HEK293 (cell line): Measurements from ENCODE around the gene KANSL1.
A peak's percentile ranks its signal among the peaks of the same experiment; 100 is the strongest.

Experiments
- CTCF ChIA-PET: fragments of 350-600 bp; formaldehyde crosslinking; extraction: SDS; loops from one replicate; lab custom pipeline; 2021; ENCODE audit warnings: antibody characterized with exemption; lab: Yijun Ruan, JAX
- POLR2A ChIA-PET: fragments of 300-600 bp; formaldehyde crosslinking; extraction: SDS; loops from one replicate; lab custom pipeline; 2020; ENCODE audit warnings: antibody characterized with exemption, inconsistent platforms; lab: Yijun Ruan, JAX
- H3K27ac ChIP-seq: fragments of 200-500 bp; sonication (Bioruptor generic); 2 replicates; pipeline ENCODE4 v1.5.1; 2014; ENCODE audit warnings: low read depth, low read length, control low read depth, inconsistent platforms; ENCODE audit errors: extremely low read depth
- H3K36me3 ChIP-seq, 2 experiments: fragments of 200-500 bp in 1 of 2; sonication (Bioruptor generic) in 1 of 2; 1 replicate in 1 of 2; 2 replicates in 1 of 2; pipeline ENCODE4 v1.5.1; 2014 to 2017; ENCODE audit warnings: inconsistent platforms in 2 of 2, low read length in 2 of 2; ENCODE audit not compliant: control insufficient read depth in 2 of 2, insufficient read depth in 1 of 2
- H3K4me1 ChIP-seq: fragments of 200-500 bp; sonication (Bioruptor generic); 2 replicates; pipeline ENCODE4 v1.5.1; 2014; ENCODE audit warnings: mild to moderate bottlenecking, low read length, inconsistent platforms; ENCODE audit not compliant: control insufficient read depth, insufficient read depth
- H3K4me3 ChIP-seq: 2 replicates; pipeline ENCODE4 v1.5.1; 2011; ENCODE audit warnings: low read depth, mild to moderate bottlenecking, control low read depth, low read length, moderate library complexity
- H3K9me3 ChIP-seq: fragments of 200-500 bp; sonication (Bioruptor generic); 2 replicates; pipeline ENCODE4 v1.5.1; 2014; ENCODE audit warnings: low read depth, low read length, inconsistent platforms; ENCODE audit not compliant: control insufficient read depth, insufficient read depth
- GFI1B ChIP-seq: fragments of 450-650 bp; formaldehyde crosslinking; IDR thresholded peaks from 2 replicates; pipeline ENCODE4 v1.5.1; 2016; ENCODE audit warnings: missing biosample characterization, missing genetic modification characterization
- HIC1 ChIP-seq: fragments of 450-650 bp; formaldehyde crosslinking; IDR thresholded peaks from 2 replicates; pipeline ENCODE4 v1.5.1; 2016; ENCODE audit warnings: missing biosample characterization, missing genetic modification characterization
- KLF10 ChIP-seq: fragments of 450-650 bp; IDR thresholded peaks from 2 replicates; pipeline ENCODE4 v1.5.1; 2018; ENCODE audit warnings: missing biosample characterization, mild to moderate bottlenecking, missing genetic modification characterization
- KLF8 ChIP-seq: fragments of 450-650 bp; formaldehyde crosslinking; IDR thresholded peaks from 2 replicates; pipeline ENCODE4 v1.5.1; 2016; ENCODE audit warnings: missing biosample characterization, missing genetic modification characterization
- MZF1 ChIP-seq: fragments of 450-650 bp; formaldehyde crosslinking; IDR thresholded peaks from 2 replicates; pipeline ENCODE4 v1.5.1; 2017; ENCODE audit warnings: missing biosample characterization, missing genetic modification characterization, borderline replicate concordance
- OSR2 ChIP-seq: fragments of 450-650 bp; formaldehyde crosslinking; IDR thresholded peaks from 2 replicates; pipeline ENCODE4 v1.5.1; 2016; ENCODE audit warnings: missing biosample characterization, missing genetic modification characterization
- PBX3 ChIP-seq: sonication (generic); formaldehyde crosslinking; IDR thresholded peaks from 2 replicates; pipeline ENCODE4 v1.8.1; 2022; ENCODE audit warnings: mild to moderate bottlenecking, moderate library complexity, missing genetic modification reagents
- WT1 ChIP-seq: fragments of 450-650 bp; formaldehyde crosslinking; IDR thresholded peaks from 2 replicates; pipeline ENCODE4 v1.5.1; 2016; ENCODE audit warnings: missing biosample characterization, missing genetic modification characterization
- YY1 ChIP-seq: fragments of 450-650 bp; formaldehyde crosslinking; IDR thresholded peaks from 2 replicates; pipeline ENCODE4 v1.5.1; 2018; ENCODE audit warnings: missing biosample characterization, missing genetic modification characterization
- ZBTB21 ChIP-seq: fragments of 450-650 bp; formaldehyde crosslinking; IDR thresholded peaks from 2 replicates; pipeline ENCODE4 v1.5.1; 2017; ENCODE audit warnings: missing biosample characterization, missing genetic modification characterization
- ZFP3 ChIP-seq: fragments of 450-650 bp; formaldehyde crosslinking; IDR thresholded peaks from 2 replicates; pipeline ENCODE4 v1.5.1; 2016; ENCODE audit warnings: low read depth, missing biosample characterization, missing genetic modification characterization
- ZNF10 ChIP-seq: fragments of 450-650 bp; formaldehyde crosslinking; IDR thresholded peaks from 2 replicates; pipeline ENCODE4 v1.5.1; 2017; ENCODE audit warnings: missing biosample characterization, missing genetic modification characterization
- ZNF174 ChIP-seq: fragments of 450-650 bp; formaldehyde crosslinking; IDR thresholded peaks from 2 replicates; pipeline ENCODE4 v1.5.0; 2017; ENCODE audit warnings: missing biosample characterization, mild to moderate bottlenecking, missing genetic modification characterization
- ZNF211 ChIP-seq: fragments of 450-650 bp; formaldehyde crosslinking; IDR thresholded peaks from 2 replicates; pipeline ENCODE4 v1.5.1; 2016; ENCODE audit warnings: low read depth, missing biosample characterization, missing genetic modification characterization
- ZNF239 ChIP-seq: fragments of 450-650 bp; formaldehyde crosslinking; IDR thresholded peaks from 2 replicates; pipeline ENCODE4 v1.5.1; 2016; ENCODE audit warnings: missing biosample characterization, missing genetic modification characterization
- ZNF248 ChIP-seq: fragments of 450-650 bp; formaldehyde crosslinking; IDR thresholded peaks from 2 replicates; pipeline ENCODE4 v1.5.1; 2017; ENCODE audit warnings: missing biosample characterization, missing genetic modification characterization
- ZNF280D ChIP-seq: fragments of 450-650 bp; formaldehyde crosslinking; IDR thresholded peaks from 2 replicates; pipeline ENCODE4 v1.5.1; 2016; ENCODE audit warnings: missing biosample characterization, missing genetic modification characterization
- ZNF501 ChIP-seq: fragments of 450-650 bp; formaldehyde crosslinking; IDR thresholded peaks from 2 replicates; pipeline ENCODE4 v1.5.1; 2016; ENCODE audit warnings: missing biosample characterization, missing genetic modification characterization
- ZNF561 ChIP-seq: fragments of 450-650 bp; IDR thresholded peaks from 2 replicates; pipeline ENCODE4 v1.5.1; 2018; ENCODE audit warnings: missing biosample characterization, missing genetic modification characterization, borderline replicate concordance
- ZNF585B ChIP-seq: fragments of 450-650 bp; formaldehyde crosslinking; IDR thresholded peaks from 2 replicates; pipeline ENCODE4 v1.5.1; 2016; ENCODE audit warnings: missing biosample characterization, missing genetic modification characterization
- ZNF639 ChIP-seq: fragments of 450-650 bp; formaldehyde crosslinking; IDR thresholded peaks from 2 replicates; pipeline ENCODE4 v1.5.1; 2016; ENCODE audit warnings: missing biosample characterization, missing genetic modification characterization
- ZNF707 ChIP-seq: fragments of 450-650 bp; formaldehyde crosslinking; IDR thresholded peaks from 2 replicates; pipeline ENCODE4 v1.5.1; 2016; ENCODE audit warnings: missing biosample characterization, missing genetic modification characterization
- ZNF76 ChIP-seq: fragments of 450-650 bp; formaldehyde crosslinking; IDR thresholded peaks from 2 replicates; pipeline ENCODE4; 2016; ENCODE audit warnings: low read depth, missing biosample characterization, missing genetic modification characterization, borderline replicate concordance
- ZNF791 ChIP-seq: fragments of 450-650 bp; formaldehyde crosslinking; IDR thresholded peaks from 2 replicates; pipeline ENCODE4 v1.5.1; 2016; ENCODE audit warnings: missing biosample characterization, missing genetic modification characterization
- ZSCAN4 ChIP-seq: fragments of 450-650 bp; formaldehyde crosslinking; IDR thresholded peaks from 2 replicates; pipeline ENCODE4 v1.5.1; 2017; ENCODE audit warnings: missing biosample characterization, missing genetic modification characterization
- TF ChIP-seq, protein P1 (sequence below): fragments of 450-650 bp; formaldehyde crosslinking; IDR thresholded peaks from 2 replicates; pipeline ENCODE4 v1.5.1; 2016; ENCODE audit warnings: missing biosample characterization, missing genetic modification characterization
- TF ChIP-seq, protein P2 (sequence below): fragments of 450-650 bp; formaldehyde crosslinking; IDR thresholded peaks from 2 replicates; pipeline ENCODE4 v1.5.1; 2016; ENCODE audit warnings: missing biosample characterization, missing genetic modification characterization
- TF ChIP-seq, protein P3 (sequence below): fragments of 450-650 bp; formaldehyde crosslinking; IDR thresholded peaks from 2 replicates; pipeline ENCODE4; 2016; ENCODE audit warnings: missing biosample characterization, missing genetic modification characterization

Gene KANSL1

GRCh38 chr17:46198233-46198632 is 5.0 kb upstream of the KANSL1 start:
- Histone ChIP-seq H3K4me1 (peaks cover 14% of the 10 kb centered on the region), H3K9me3 (no peaks in the 10 kb centered on the region), H3K27ac (no peak overlapping the region), H3K4me3 (no peak overlapping the region), H3K36me3 (peaks cover 12 to 19% of the 10 kb centered on the region in 2 experiments; a peak in 2 of 3 replicates)
- POLR2A ChIA-PET = no interaction called here
- CTCF ChIA-PET = interaction anchor here (0.6 to 8.0 kb wide), 8 partner anchors 13 to 249 kb away, joined by 3 to 96 read pairs (median 3); no protein-coding TSS in a partner anchor
- TF ChIP-seq ZNF174 = no peak
- no peak for TF ChIP-seq WT1 (tag by site-specific recombination)
- TF ChIP-seq ZFP3 (tag by site-specific recombination) = no peak
- no peak for TF ChIP-seq ZNF791
- no peak for TF ChIP-seq ZSCAN4 (tag by site-specific recombination)
- no peak for TF ChIP-seq ZNF501 (tag by site-specific recombination)
- TF ChIP-seq, protein P1, sequence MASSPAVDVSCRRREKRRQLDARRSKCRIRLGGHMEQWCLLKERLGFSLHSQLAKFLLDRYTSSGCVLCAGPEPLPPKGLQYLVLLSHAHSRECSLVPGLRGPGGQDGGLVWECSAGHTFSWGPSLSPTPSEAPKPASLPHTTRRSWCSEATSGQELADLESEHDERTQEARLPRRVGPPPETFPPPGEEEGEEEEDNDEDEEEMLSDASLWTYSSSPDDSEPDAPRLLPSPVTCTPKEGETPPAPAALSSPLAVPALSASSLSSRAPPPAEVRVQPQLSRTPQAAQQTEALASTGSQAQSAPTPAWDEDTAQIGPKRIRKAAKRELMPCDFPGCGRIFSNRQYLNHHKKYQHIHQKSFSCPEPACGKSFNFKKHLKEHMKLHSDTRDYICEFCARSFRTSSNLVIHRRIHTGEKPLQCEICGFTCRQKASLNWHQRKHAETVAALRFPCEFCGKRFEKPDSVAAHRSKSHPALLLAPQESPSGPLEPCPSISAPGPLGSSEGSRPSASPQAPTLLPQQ = no peak
- TF ChIP-seq GFI1B (tag by site-specific recombination) = no peak
- TF ChIP-seq PBX3 (CRISPR knock-in tag) = no peak
- no peak for TF ChIP-seq ZNF239 (tag by site-specific recombination)
- TF ChIP-seq MZF1 (tag by site-specific recombination) = no peak
- TF ChIP-seq ZNF585B (tag by site-specific recombination) = no peak
- no peak for TF ChIP-seq OSR2 (tag by site-specific recombination)
- TF ChIP-seq ZNF211 = no peak
- TF ChIP-seq KLF8 (tag by site-specific recombination) = peak; percentile 66; the same call in 1 of the 2 replicates
- no peak for TF ChIP-seq ZNF561
- no peak for TF ChIP-seq ZBTB21 (tag by site-specific recombination)
- TF ChIP-seq YY1 (tag by site-specific recombination) = no peak
- no peak for TF ChIP-seq ZNF10 (tag by site-specific recombination)
- no peak for TF ChIP-seq ZNF707 (tag by site-specific recombination)
- no peak for TF ChIP-seq ZNF76 (tag by site-specific recombination)
- TF ChIP-seq KLF10 (tag by site-specific recombination) = no peak
- TF ChIP-seq, protein P2, sequence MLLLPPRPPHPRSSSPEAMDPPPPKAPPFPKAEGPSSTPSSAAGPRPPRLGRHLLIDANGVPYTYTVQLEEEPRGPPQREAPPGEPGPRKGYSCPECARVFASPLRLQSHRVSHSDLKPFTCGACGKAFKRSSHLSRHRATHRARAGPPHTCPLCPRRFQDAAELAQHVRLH (tag by site-specific recombination) = no peak
- TF ChIP-seq ZNF639 (tag by site-specific recombination) = peak; percentile 70
- no peak for TF ChIP-seq HIC1 (tag by site-specific recombination)
- peak; percentile 57 for TF ChIP-seq ZNF280D (tag by site-specific recombination)
- TF ChIP-seq, protein P3, sequence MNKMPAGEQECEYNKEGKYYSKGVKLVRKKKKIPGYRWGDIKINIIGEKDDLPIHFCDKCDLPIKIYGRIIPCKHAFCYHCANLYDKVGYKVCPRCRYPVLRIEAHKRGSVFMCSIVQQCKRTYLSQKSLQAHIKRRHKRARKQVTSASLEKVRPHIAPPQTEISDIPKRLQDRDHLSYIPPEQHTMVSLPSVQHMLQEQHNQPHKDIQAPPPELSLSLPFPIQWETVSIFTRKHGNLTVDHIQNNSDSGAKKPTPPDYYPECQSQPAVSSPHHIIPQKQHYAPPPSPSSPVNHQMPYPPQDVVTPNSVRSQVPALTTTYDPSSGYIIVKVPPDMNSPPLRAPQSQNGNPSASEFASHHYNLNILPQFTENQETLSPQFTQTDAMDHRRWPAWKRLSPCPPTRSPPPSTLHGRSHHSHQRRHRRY (tag by site-specific recombination) = no peak
- no peak for TF ChIP-seq ZNF248 (tag by site-specific recombination)
